HepG2 (cell line): ENCODE results near the gene ZFP64. TPM values are rescaled to one million over a fixed set of nuclear protein-coding genes. Genes with fewer than 3 reads are reported as not detected.

ENCODE experiments used
- AHDC1 ChIP-seq: sonication (generic); formaldehyde crosslinking; IDR thresholded peaks from 2 replicates; pipeline ENCODE4 v1.5.1; 2020; ENCODE audit warnings: mild to moderate bottlenecking, missing genetic modification reagents, borderline replicate concordance
- ARID2 ChIP-seq: sonication (generic); formaldehyde crosslinking; IDR thresholded peaks from 2 replicates; pipeline ENCODE4 v1.8.1; 2022; ENCODE audit warnings: mild to moderate bottlenecking, missing genetic modification reagents, borderline replicate concordance
- ARID4A ChIP-seq: sonication (generic); formaldehyde crosslinking; IDR thresholded peaks from 2 replicates; pipeline ENCODE4 v1.5.0; 2020; ENCODE audit warnings: mild to moderate bottlenecking, missing genetic modification reagents, borderline replicate concordance
- CREM ChIP-seq, 2 experiments: sonication (generic) in 1 of 2; formaldehyde crosslinking in 1 of 2; IDR thresholded peaks; 2 replicates each; pipeline versions ENCODE4 v1.4.0 to v1.6.1; 2016 to 2020; ENCODE audit warnings: antibody characterized with exemption in 1 of 2, mild to moderate bottlenecking in 1 of 2, missing genetic modification reagents in 1 of 2
- EHMT2 ChIP-seq: fragments of 200-600 bp; sonication (generic); IDR thresholded peaks from 2 replicates; pipeline ENCODE4 v1.7.0; 2017; ENCODE audit warnings: antibody characterized with exemption, low read depth, low read length, borderline replicate concordance
- GZF1 ChIP-seq: sonication (generic); formaldehyde crosslinking; IDR thresholded peaks from 2 replicates; pipeline ENCODE4 v1.5.1; 2020; ENCODE audit warnings: mild to moderate bottlenecking, missing genetic modification reagents
- IRF2 ChIP-seq: IDR thresholded peaks from 2 replicates; pipeline ENCODE4 v1.6.1; 2018; ENCODE audit warnings: missing genetic modification reagents, missing compliant biosample characterization
- PRPF4 ChIP-seq: fragments of 200-400 bp; formaldehyde crosslinking; IDR thresholded peaks from 2 replicates; pipeline ENCODE4 v1.6.1; 2016; ENCODE audit warnings: low read length, low read depth; ENCODE audit not compliant: poor library complexity, severe bottlenecking
- RXRA ChIP-seq: sonication (generic); formaldehyde crosslinking; IDR thresholded peaks from 2 replicates; pipeline ENCODE4 v1.5.1; 2020; ENCODE audit warnings: missing genetic modification reagents
- SIX1 ChIP-seq: sonication (generic); formaldehyde crosslinking; IDR thresholded peaks from 2 replicates; pipeline ENCODE4 v1.4.0; 2020; ENCODE audit warnings: missing genetic modification reagents, borderline replicate concordance
- TARDBP ChIP-seq: sonication (generic); formaldehyde crosslinking; IDR thresholded peaks from 2 replicates; pipeline ENCODE4 v1.8.0; 2022; ENCODE audit warnings: mild to moderate bottlenecking, missing genetic modification reagents
- ZFP36 ChIP-seq: fragments of 150-350 bp; IDR thresholded peaks from 2 replicates; pipeline ENCODE4 v1.6.1; 2018; ENCODE audit warnings: borderline replicate concordance, low read length, low read depth; ENCODE audit not compliant: partially characterized antibody
- ZNF335 ChIP-seq: sonication (generic); formaldehyde crosslinking; IDR thresholded peaks from 2 replicates; pipeline ENCODE4 v1.4.0; 2020; ENCODE audit warnings: missing genetic modification reagents
- ZNF607 ChIP-seq: sonication (generic); formaldehyde crosslinking; IDR thresholded peaks from 2 replicates; pipeline ENCODE4 v1.5.1; 2020; ENCODE audit warnings: missing genetic modification reagents, mild to moderate bottlenecking, borderline replicate concordance
- polyA plus RNA-seq, 8 experiments: library from polyadenylated mRNA; depleted of rRNA in 3 of 8; stranded (reverse) in 7 of 8; unstranded in 1 of 8; fragments of >200 nt; fragmentation: Illumina TruSeq in 4 of 8; extraction: Trizol in 4 of 8; gene quantifications; 2 replicates each; pipeline versions ENCODE4 v1.2.1 to v1.2.3, GENCODE V29; 2011 to 2016; ENCODE audit warnings: low read depth in 4 of 8, missing spikeins in 1 of 8, mixed read lengths in 1 of 8; ENCODE audit not compliant: insufficient read depth in 1 of 8
- total RNA-seq, 5 experiments: library from RNA; depleted of rRNA; stranded (reverse); fragments of >200 nt; fragmentation: Illumina TruSeq; extraction: Trizol; gene quantifications; 2 replicates each; pipeline ENCODE4 v1.2.3, GENCODE V29; 2016; ENCODE audit warnings: low read depth in 1 of 5
- TF ChIP-seq, protein P1 (sequence below): sonication (generic); formaldehyde crosslinking; IDR thresholded peaks from 2 replicates; pipeline ENCODE4 v1.4.0; 2020; ENCODE audit warnings: missing genetic modification reagents
- TF ChIP-seq, protein P2 (sequence below): IDR thresholded peaks from 2 replicates; pipeline ENCODE4 v1.6.1; 2016; ENCODE audit warnings: mild to moderate bottlenecking, missing biosample characterization, missing genetic modification reagents

The ZFP64 gene
- total and polyA plus RNA-seq, 2 of the 13 experiments (the other 11 are each of a cell fraction or from before 2014, with no cell fraction given), result 12.0 to 24.3 TPM

DNA sequence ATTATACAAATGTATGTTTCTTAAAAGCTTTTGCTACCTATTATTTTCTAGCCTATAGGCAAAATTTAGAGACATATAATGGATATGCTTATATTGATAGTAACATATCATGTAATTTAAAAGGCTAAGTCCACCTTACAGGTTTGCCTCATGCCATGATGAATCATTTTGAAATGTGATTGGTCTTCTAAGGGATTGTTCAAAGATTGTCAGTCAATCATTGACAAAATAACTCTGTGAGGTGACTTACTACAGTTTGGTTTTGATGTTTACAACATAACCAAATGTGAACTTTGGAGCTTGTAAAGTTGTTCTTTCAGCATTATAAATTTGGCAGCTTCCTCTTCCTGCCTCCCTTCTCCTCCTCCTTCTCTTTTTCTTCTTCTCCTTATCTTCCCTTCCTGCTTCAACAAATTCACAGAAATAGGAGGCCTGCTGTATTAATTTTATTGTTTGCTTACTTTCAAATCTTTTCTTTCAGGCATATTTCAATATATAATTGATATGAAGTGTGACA, 39.7 kb upstream of the ZFP64 start (continued):
- TF ChIP-seq, protein P1, sequence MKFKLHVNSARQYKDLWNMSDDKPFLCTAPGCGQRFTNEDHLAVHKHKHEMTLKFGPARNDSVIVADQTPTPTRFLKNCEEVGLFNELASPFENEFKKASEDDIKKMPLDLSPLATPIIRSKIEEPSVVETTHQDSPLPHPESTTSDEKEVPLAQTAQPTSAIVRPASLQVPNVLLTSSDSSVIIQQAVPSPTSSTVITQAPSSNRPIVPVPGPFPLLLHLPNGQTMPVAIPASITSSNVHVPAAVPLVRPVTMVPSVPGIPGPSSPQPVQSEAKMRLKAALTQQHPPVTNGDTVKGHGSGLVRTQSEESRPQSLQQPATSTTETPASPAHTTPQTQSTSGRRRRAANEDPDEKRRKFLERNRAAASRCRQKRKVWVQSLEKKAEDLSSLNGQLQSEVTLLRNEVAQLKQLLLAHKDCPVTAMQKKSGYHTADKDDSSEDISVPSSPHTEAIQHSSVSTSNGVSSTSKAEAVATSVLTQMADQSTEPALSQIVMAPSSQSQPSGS (CRISPR knock-in tag), result peak; percentile 31; the same call in 1 of the 2 replicates
- TF ChIP-seq PRPF4, result no peak
- 0 out of 2 replicates have a peak, but pooled peaks have one; percentile 36 for TF ChIP-seq SIX1 (CRISPR knock-in tag)
- no peak for TF ChIP-seq TARDBP (CRISPR knock-in tag)
- TF ChIP-seq, protein P2, sequence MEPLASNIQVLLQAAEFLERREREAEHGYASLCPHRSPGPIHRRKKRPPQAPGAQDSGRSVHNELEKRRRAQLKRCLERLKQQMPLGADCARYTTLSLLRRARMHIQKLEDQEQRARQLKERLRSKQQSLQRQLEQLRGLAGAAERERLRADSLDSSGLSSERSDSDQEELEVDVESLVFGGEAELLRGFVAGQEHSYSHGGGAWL (CRISPR knock-in tag), result no peak
- no peak for TF ChIP-seq RXRA (CRISPR knock-in tag)
- TF ChIP-seq ARID2 (CRISPR knock-in tag), result no peak
- no peak; the same call in 1 of the 2 replicates for TF ChIP-seq ARID4A (CRISPR knock-in tag)
- TF ChIP-seq IRF2 (CRISPR knock-in tag), result 0 out of 2 replicates have a peak, but pooled peaks have one; percentile 32
- no peak for TF ChIP-seq GZF1 (CRISPR knock-in tag)
- peak; percentile 87; the same call in 1 of the 2 replicates for TF ChIP-seq EHMT2
- peak; percentile 91; the same call in 1 of the 2 replicates for TF ChIP-seq AHDC1 (CRISPR knock-in tag)
- TF ChIP-seq ZNF607 (CRISPR knock-in tag), result no peak
- TF ChIP-seq CREM (IDR thresholded peaks at IDR 0.05), result peak; percentile 67
- no peak for TF ChIP-seq CREM (CRISPR knock-in tag; IDR thresholded peaks at IDR 0.05)
- 0 out of 2 replicates have a peak, but pooled peaks have one; percentile 30 for TF ChIP-seq ZNF335 (CRISPR knock-in tag)
- TF ChIP-seq ZFP36, result no peak
